RWPE1 (cell line): ENCODE data around the gene CDK6.

Experiments
- CTCF ChIA-PET: fragments of 350-600 bp; sonication (Branson Sonifier 250); formaldehyde crosslinking; extraction: SDS; loops from one replicate; lab custom pipeline; 2021; lab: Yijun Ruan, JAX
- POLR2A ChIA-PET: fragments of 400-600 bp; formaldehyde crosslinking; extraction: SDS; loops from one replicate; lab custom pipeline; 2020; ENCODE audit warnings: antibody characterized with exemption; ENCODE audit not compliant: low non-redundant PET; lab: Yijun Ruan, JAX
- DNase-seq: peaks from one replicate; pipeline ENCODE4 v3.0.0; 2012; ENCODE audit warnings: low spot score
- H3K27ac ChIP-seq: fragments of 450-650 bp; 2 replicates; pipeline ENCODE4 v1.5.1; 2017
- CTCF ChIP-seq: fragments of 450-650 bp; conservative IDR thresholded peaks from 2 replicates; pipeline ENCODE4 v1.5.1; 2017; ENCODE audit warnings: low read depth, mild to moderate bottlenecking

Gene CDK6

GRCh38 chr7:92848851-92849250 is 12.5 kb upstream of the CDK6 start:
- ChIA-PET CTCF (no interaction called here), POLR2A (no interaction called here)
- H3K27ac ChIP-seq, result no peak overlapping the region
- TF ChIP-seq CTCF, result no peak
- no peak for DNase-seq

GRCh38 chr7:92848441-92848840 is 12.1 kb upstream of the CDK6 start:
- CTCF ChIA-PET, result no interaction called here
- POLR2A ChIA-PET, result no interaction called here
- no peak for TF ChIP-seq CTCF
- no peak overlapping the region for H3K27ac ChIP-seq
- DNase-seq, result no peak

GRCh38 chr7:92847305-92847704 is 10.9 kb upstream of the CDK6 start:
- no peak for TF ChIP-seq CTCF
- CTCF ChIA-PET, result no interaction called here

GRCh38 chr7:92845736-92846135 is 9.4 kb upstream of the CDK6 start:
- TF ChIP-seq CTCF, result no peak
- no peak overlapping the region for H3K27ac ChIP-seq
- DNase-seq, result no peak
- ChIA-PET CTCF (no interaction called here), POLR2A (no interaction called here)

More at GRCh38 chr7:92847305-92847704, 10.9 kb upstream of the CDK6 start:
- POLR2A ChIA-PET, result no interaction called here
- no peak for DNase-seq
- no peak overlapping the region for H3K27ac ChIP-seq

- H3K27ac ChIP-seq, result no peak overlapping the region
- no peak for DNase-seq
- CTCF ChIA-PET, result no interaction called here
- TF ChIP-seq CTCF, result no peak
- POLR2A ChIA-PET, result no interaction called here
Measured at GRCh38 chr7:92843781-92844180, 7.4 kb upstream of the CDK6 start.

GRCh38 chr7:92843034-92843760 is 6.8 kb upstream of the CDK6 start:
- DNase-seq, result no peak
- no peak for TF ChIP-seq CTCF
- H3K27ac ChIP-seq, result no peak overlapping the region
- ChIA-PET CTCF (interaction anchor here (0.6 kb wide), 1 partner anchor 119 kb away, joined by 3 read pairs; no protein-coding TSS in a partner anchor), POLR2A (no interaction called here)
